GM18502 (cell line): ENCODE measurements around the gene GPR4.

Experiments used
- ATAC-seq: cut with Tn5 transposase; IDR thresholded peaks from one replicate; pipeline ENCODE4 v1.9.1; 2021; ENCODE audit warnings: mild to moderate bottlenecking; ENCODE audit not compliant: unreplicated experiment, poor library complexity

Gene GPR4

GRCh38 chr19:45558399-45558878 is 43.6 kb downstream of the GPR4 start:
- no peak for ATAC-seq

- no peak for ATAC-seq
These were observed 45.2 kb downstream of the GPR4 start for GRCh38 chr19:45556835-45557234.

- ATAC-seq = no peak
These were observed 47.5 kb downstream of the GPR4 start for GRCh38 chr19:45554481-45554880.

GRCh38 chr19:45553464-45553863 is 48.5 kb downstream of the GPR4 start:
- no peak for ATAC-seq

GRCh38 chr19:45547965-45548609 is 53.9 kb downstream of the GPR4 start:
- ATAC-seq = no peak

- no peak for ATAC-seq
These were observed 54.7 kb downstream of the GPR4 start for GRCh38 chr19:45547211-45547770.

GRCh38 chr19:45542234-45542668 is 59.8 kb downstream of the GPR4 start:
- no peak for ATAC-seq
